Osteoblast (primary cell): ENCODE results near the gene DKK2. TPM values are rescaled to one million over a fixed set of nuclear protein-coding genes. Genes with fewer than 3 reads are reported as not detected.

Experiments
- DNase-seq: peaks from one replicate; pipeline ENCODE4 v3.0.0; 2011; ENCODE audit warnings: low spot score, mixed read lengths; ENCODE audit not compliant: insufficient read length; ENCODE audit errors: missing footprints
- H2AFZ ChIP-seq: 2 replicates; pipeline ENCODE4 v1.6.0; 2011; ENCODE audit warnings: mild to moderate bottlenecking, low read length
- H3K27ac ChIP-seq: 2 replicates; pipeline ENCODE4 v1.5.1; 2011; ENCODE audit warnings: mild to moderate bottlenecking, low read depth, low read length, moderate library complexity
- H3K27me3 ChIP-seq: 2 replicates; pipeline ENCODE4 v1.6.0; 2012; ENCODE audit warnings: mild to moderate bottlenecking, control low read depth, inconsistent platforms, low read length, moderate library complexity; ENCODE audit not compliant: insufficient read depth
- H3K36me3 ChIP-seq: 2 replicates; pipeline ENCODE4 v1.5.1; 2011; ENCODE audit warnings: mild to moderate bottlenecking, low read length, control low read depth, moderate library complexity; ENCODE audit not compliant: insufficient read depth
- H3K4me1 ChIP-seq: 2 replicates; pipeline ENCODE4 v1.5.1; 2011; ENCODE audit warnings: mild to moderate bottlenecking, low read length, control low read depth, moderate library complexity; ENCODE audit not compliant: insufficient read depth
- H3K4me2 ChIP-seq: 2 replicates; pipeline ENCODE4 v1.6.0; 2011; ENCODE audit warnings: mild to moderate bottlenecking, low read length; ENCODE audit not compliant: insufficient read depth
- H3K4me3 ChIP-seq: fragments of 200-600 bp; sonication (generic); 3 replicates; pipeline ENCODE4 v1.5.1; 2012; ENCODE audit warnings: mild to moderate bottlenecking, low read length, inconsistent platforms; ENCODE audit not compliant: insufficient read depth
- H3K79me2 ChIP-seq: 2 replicates; pipeline ENCODE4 v1.6.0; 2012; ENCODE audit warnings: mild to moderate bottlenecking, low read length, control low read depth, inconsistent platforms; ENCODE audit not compliant: insufficient read depth
- H3K9me3 ChIP-seq: 2 replicates; pipeline ENCODE4 v1.5.1; 2011; ENCODE audit warnings: low read depth, low read length, control low read depth
- H4K20me1 ChIP-seq: 2 replicates; pipeline ENCODE4 v1.6.0; 2012; ENCODE audit warnings: mild to moderate bottlenecking, low read length, control low read depth; ENCODE audit not compliant: insufficient read depth
- CTCF ChIP-seq: IDR thresholded peaks from 2 replicates; pipeline ENCODE4 v1.5.1; 2011; ENCODE audit warnings: mild to moderate bottlenecking, low read depth, low read length, moderate library complexity; ENCODE audit errors: extremely low read depth
- total RNA-seq: library from RNA; depleted of rRNA; stranded (reverse); fragments of >200 nt; gene quantifications from 2 replicates; pipeline ENCODE4 v1.2.3, GENCODE V29; 2012

Gene DKK2, protein sequence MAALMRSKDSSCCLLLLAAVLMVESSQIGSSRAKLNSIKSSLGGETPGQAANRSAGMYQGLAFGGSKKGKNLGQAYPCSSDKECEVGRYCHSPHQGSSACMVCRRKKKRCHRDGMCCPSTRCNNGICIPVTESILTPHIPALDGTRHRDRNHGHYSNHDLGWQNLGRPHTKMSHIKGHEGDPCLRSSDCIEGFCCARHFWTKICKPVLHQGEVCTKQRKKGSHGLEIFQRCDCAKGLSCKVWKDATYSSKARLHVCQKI
- under 0.01 TPM in 1 of 2 replicates, not detected in the other for total RNA-seq

DNA sequence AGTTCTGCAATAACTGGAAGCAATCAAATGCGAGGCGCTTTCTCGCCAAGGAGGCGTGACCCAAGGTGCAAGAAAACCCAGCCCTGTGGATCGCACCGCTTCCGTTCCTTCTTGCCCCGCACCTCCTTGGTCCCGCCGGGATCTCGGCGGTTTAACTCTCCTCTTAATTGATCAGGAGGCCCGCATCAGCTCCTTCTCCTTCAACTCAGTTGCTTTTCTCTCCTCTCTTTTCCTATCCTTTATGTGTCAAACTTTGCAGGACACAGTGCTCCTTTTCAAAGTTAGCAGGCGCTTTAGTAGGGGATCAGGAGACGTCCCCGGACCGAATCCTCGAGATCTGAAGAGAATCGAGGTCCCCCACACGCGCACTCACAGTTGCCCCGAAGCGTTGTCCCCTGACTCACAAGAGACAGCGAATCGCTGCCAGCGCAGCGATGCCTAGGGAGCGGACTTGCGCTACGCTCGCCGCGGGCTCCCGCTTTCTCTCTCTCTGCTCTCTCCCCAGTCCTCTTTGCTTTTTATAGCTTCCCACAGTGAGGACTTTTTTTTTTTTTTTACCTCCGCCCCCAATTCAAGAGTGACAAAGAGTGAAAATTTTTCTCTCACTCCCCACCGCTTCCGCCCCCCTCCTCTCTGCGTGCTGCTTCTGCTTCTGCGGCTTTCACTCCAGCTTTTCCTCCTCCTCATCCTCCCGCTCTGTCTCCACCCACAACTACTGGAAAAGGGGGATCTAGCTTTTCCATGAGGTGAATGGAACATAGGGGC lies at the start of gene DKK2:
Gene DKK2 (minus strand): TSS at position 495 of the 765 bp plus-strand sequence. CDS start 722 bp downstream, outside the sequence.
- no peak within 1 kb of the TSS for H3K27ac ChIP-seq
- H3K4me3 ChIP-seq: peak within 1 kb of the TSS; percentile 59
- H3K4me1 ChIP-seq: peaks cover 18% of the 10 kb centered on the region
- no peaks in the 10 kb centered on the region for H4K20me1 ChIP-seq
- peak within 1 kb of the TSS; percentile 70 for H2AFZ ChIP-seq
- H3K36me3 ChIP-seq: no peaks in the 10 kb centered on the region
- peaks cover 46% of the 10 kb centered on the region for H3K27me3 ChIP-seq
- H3K4me2 ChIP-seq: peak within 1 kb of the TSS; percentile 83
- no peaks in the 10 kb centered on the region for H3K9me3 ChIP-seq
- no peaks in the 10 kb centered on the region for H3K79me2 ChIP-seq
- peak; percentile 66 for DNase-seq
- no peak for TF ChIP-seq CTCF

GRCh38 chr4:107077192-107077591 lies 41.1 kb upstream of the DKK2 start:
- Histone ChIP-seq H3K27me3 (no peaks in the 10 kb centered on the region), H4K20me1 (no peaks in the 10 kb centered on the region), H2AFZ (no peak overlapping the region), H3K4me2 (no peak overlapping the region), H3K4me1 (no peaks in the 10 kb centered on the region), H3K9me3 (no peaks in the 10 kb centered on the region), H3K27ac (no peak overlapping the region), H3K4me3 (no peak overlapping the region), H3K79me2 (no peaks in the 10 kb centered on the region), H3K36me3 (no peaks in the 10 kb centered on the region)
- no peak for TF ChIP-seq CTCF
- no peak for DNase-seq

DNA sequence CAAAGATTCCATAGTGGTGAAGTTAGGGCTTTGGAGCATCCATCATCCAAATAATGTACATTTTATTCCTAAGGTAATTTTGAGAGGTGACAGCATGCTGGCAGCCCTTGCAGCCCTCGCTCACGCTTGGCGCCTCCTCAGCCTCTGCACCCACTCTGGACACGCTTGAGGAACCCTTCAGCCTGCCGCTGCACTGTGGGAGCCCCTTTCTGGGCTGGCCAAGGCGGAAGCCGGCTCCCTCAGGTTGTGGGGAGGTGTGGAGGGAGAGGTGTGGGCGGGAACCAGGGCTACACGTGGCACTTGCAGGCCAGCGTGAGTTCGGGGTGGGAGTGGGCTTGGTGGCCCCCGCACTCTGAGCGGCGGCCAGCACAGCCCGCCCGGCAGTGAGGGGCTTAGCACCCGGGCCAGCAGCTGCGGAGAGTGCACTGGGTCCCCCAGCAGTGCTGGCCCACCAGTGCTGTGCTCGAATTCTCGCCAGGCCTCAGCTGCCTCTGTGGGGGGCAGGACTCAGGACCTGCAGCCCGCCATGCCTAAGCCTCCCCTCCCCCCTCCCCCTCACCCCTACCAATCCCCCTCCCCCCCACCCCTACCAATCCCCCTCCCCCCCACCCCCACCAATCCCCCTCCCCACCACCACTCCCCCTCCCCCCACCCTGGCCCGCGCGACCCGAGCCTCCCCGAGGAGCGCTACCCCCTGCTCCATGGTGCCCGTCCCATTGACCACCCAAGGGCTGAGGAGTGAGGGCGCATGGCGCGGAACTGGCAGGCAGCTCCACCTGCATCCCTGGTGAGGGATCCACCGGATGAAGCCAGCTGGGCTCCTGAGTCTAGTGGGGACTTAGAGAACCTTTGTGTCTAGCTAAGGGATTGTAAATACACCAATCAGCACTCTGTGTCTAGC lies 37.0 kb upstream of the DKK2 start:
- peaks cover 8% of the 10 kb centered on the region for H3K4me1 ChIP-seq
- no peaks in the 10 kb centered on the region for H3K9me3 ChIP-seq
- no peak overlapping the region for H3K4me2 ChIP-seq
- no peak overlapping the region for H3K4me3 ChIP-seq
- no peak for DNase-seq
- TF ChIP-seq CTCF: no peak
- no peaks in the 10 kb centered on the region for H4K20me1 ChIP-seq
- H3K27me3 ChIP-seq: no peaks in the 10 kb centered on the region
- H3K79me2 ChIP-seq: no peaks in the 10 kb centered on the region
- H3K27ac ChIP-seq: no peak overlapping the region
- H3K36me3 ChIP-seq: no peaks in the 10 kb centered on the region
- no peak overlapping the region for H2AFZ ChIP-seq
